SK-N-MC (cell line): Measurements from ENCODE around the gene FAT2.

Source experiments
- DNase-seq: peaks from one replicate; pipeline ENCODE4 v3.0.0-alpha.2; 2011; ENCODE audit warnings: low read depth, low spot score
- H3K27ac ChIP-seq: fragments of 200-600 bp; sonication (generic); 2 replicates; pipeline ENCODE4 v1.5.1; 2016; ENCODE audit warnings: mixed run types
- H3K36me3 ChIP-seq: fragments of 200-600 bp; sonication (generic); 2 replicates; pipeline ENCODE4 v1.6.1; 2017; ENCODE audit warnings: antibody characterized with exemption, low read length, mixed read lengths; ENCODE audit not compliant: insufficient read depth
- H3K4me3 ChIP-seq: fragments of 200-600 bp; sonication (generic); 2 replicates; pipeline ENCODE4 v1.5.1; 2016
- H3K9ac ChIP-seq: fragments of 200-600 bp; sonication (generic); 2 replicates; pipeline ENCODE4 v1.8.0; 2017; ENCODE audit warnings: mixed run types, mixed read lengths; ENCODE audit not compliant: insufficient read length
- H3K9me3 ChIP-seq: fragments of 200-600 bp; sonication (generic); 2 replicates; pipeline ENCODE4 v1.6.1; 2017; ENCODE audit warnings: low read depth, mild to moderate bottlenecking, antibody characterized with exemption, low read length, moderate library complexity, mixed read lengths
- EZH2 ChIP-seq: fragments of 200-600 bp; sonication (generic); IDR thresholded peaks from one replicate; pipeline ENCODE4 v1.6.1; 2017; ENCODE audit warnings: antibody characterized with exemption
- FOXP2 ChIP-seq: optimal IDR thresholded peaks from 2 replicates; pipeline ENCODE3; 2011; ENCODE audit warnings: mild to moderate bottlenecking, moderate library complexity; ENCODE audit not compliant: insufficient read depth; ENCODE audit errors: extremely low read length, control extremely low read depth
- POLR2AphosphoS5 ChIP-seq: IDR thresholded peaks from 2 replicates; pipeline ENCODE4 v1.6.1; 2012; ENCODE audit warnings: mild to moderate bottlenecking, low read depth, low read length, borderline replicate concordance

The FAT2 gene

GRCh38 chr5:151628112-151628823 lies 37.1 kb upstream of the FAT2 start:
- no peak for DNase-seq

GRCh38 chr5:151627650-151628049 lies 36.5 kb upstream of the FAT2 start:
- no peak for TF ChIP-seq POLR2AphosphoS5
- no peak for TF ChIP-seq EZH2
- no peak for TF ChIP-seq FOXP2
- H3K27ac ChIP-seq = no peak overlapping the region
- no peaks in the 10 kb centered on the region for H3K9me3 ChIP-seq
- no peak for DNase-seq
- no peak overlapping the region for H3K4me3 ChIP-seq
- H3K9ac ChIP-seq = no peak overlapping the region
- H3K36me3 ChIP-seq = no peaks in the 10 kb centered on the region

More at GRCh38 chr5:151628112-151628823, 37.1 kb upstream of the FAT2 start:
- no peak for TF ChIP-seq EZH2
- no peak for TF ChIP-seq FOXP2
- no peak for TF ChIP-seq POLR2AphosphoS5
- H3K9me3 ChIP-seq = no peaks in the 10 kb centered on the region
- H3K27ac ChIP-seq = no peak overlapping the region
- no peaks in the 10 kb centered on the region for H3K36me3 ChIP-seq
- H3K4me3 ChIP-seq = no peak overlapping the region
- H3K9ac ChIP-seq = no peak overlapping the region

GRCh38 chr5:151625285-151625684 lies 34.2 kb upstream of the FAT2 start:
- no peak for TF ChIP-seq POLR2AphosphoS5
- TF ChIP-seq FOXP2 = no peak
- no peak for TF ChIP-seq EZH2
- Histone ChIP-seq H3K27ac (no peak overlapping the region), H3K9ac (no peak overlapping the region), H3K9me3 (no peaks in the 10 kb centered on the region), H3K36me3 (no peaks in the 10 kb centered on the region), H3K4me3 (no peak overlapping the region)
- no peak for DNase-seq

- Histone ChIP-seq H3K9me3 (no peaks in the 10 kb centered on the region), H3K36me3 (no peaks in the 10 kb centered on the region), H3K4me3 (no peak overlapping the region), H3K27ac (no peak overlapping the region), H3K9ac (no peak overlapping the region)
- DNase-seq = no peak
- TF ChIP-seq EZH2 = no peak
- TF ChIP-seq POLR2AphosphoS5 = no peak
- TF ChIP-seq FOXP2 = no peak
These were observed 33.3 kb upstream of the FAT2 start for GRCh38 chr5:151624476-151624875.

GRCh38 chr5:151622367-151623088 lies 31.4 kb upstream of the FAT2 start:
- Histone ChIP-seq H3K9me3 (no peaks in the 10 kb centered on the region), H3K4me3 (no peak overlapping the region), H3K9ac (no peak overlapping the region), H3K27ac (no peak overlapping the region), H3K36me3 (no peaks in the 10 kb centered on the region)
- no peak for DNase-seq
- TF ChIP-seq EZH2 (no peak), POLR2AphosphoS5 (no peak), FOXP2 (no peak)

- peak overlapping the region; percentile 42; the same call in 1 of the 2 replicates for H3K27ac ChIP-seq
- H3K36me3 ChIP-seq = no peaks in the 10 kb centered on the region
- TF ChIP-seq POLR2AphosphoS5 = no peak
- no peak for TF ChIP-seq FOXP2
- no peak for TF ChIP-seq EZH2
- no peak for DNase-seq
- H3K9me3 ChIP-seq = no peaks in the 10 kb centered on the region
- no peak overlapping the region for H3K9ac ChIP-seq
- H3K4me3 ChIP-seq = peak overlapping the region; percentile 61
These were observed 29.3 kb upstream of the FAT2 start for GRCh38 chr5:151620461-151620840.

- Histone ChIP-seq H3K4me3 (peak overlapping the region; percentile 61), H3K36me3 (no peaks in the 10 kb centered on the region), H3K27ac (peak overlapping the region; percentile 42; the same call in 1 of the 2 replicates), H3K9ac (no peak overlapping the region), H3K9me3 (no peaks in the 10 kb centered on the region)
- DNase-seq = no peak
- TF ChIP-seq POLR2AphosphoS5 (no peak), EZH2 (no peak), FOXP2 (no peak)
These were observed 28.8 kb upstream of the FAT2 start for GRCh38 chr5:151619812-151620460.

GRCh38 chr5:151618907-151619306 lies 27.8 kb upstream of the FAT2 start:
- DNase-seq = no peak
- Histone ChIP-seq H3K36me3 (no peaks in the 10 kb centered on the region), H3K9ac (no peak overlapping the region), H3K4me3 (no peak overlapping the region), H3K27ac (no peak overlapping the region), H3K9me3 (no peaks in the 10 kb centered on the region)
- no peak for TF ChIP-seq FOXP2
- TF ChIP-seq EZH2 = no peak
- TF ChIP-seq POLR2AphosphoS5 = no peak
